GM18519 (cell line): ENCODE data around the gene CCDC73.
"Not testable (repeated sequence)": the region's sequence is repeated elsewhere in the genome, so short reads cannot be mapped to it uniquely, and the experiment has no call there.

Experiments used
- ATAC-seq: cut with Tn5 transposase; IDR thresholded peaks from one replicate; pipeline ENCODE4 v1.9.1; 2021; ENCODE audit warnings: mild to moderate bottlenecking, moderate library complexity; ENCODE audit not compliant: unreplicated experiment, low FRiP score

CCDC73 gene

DNA sequence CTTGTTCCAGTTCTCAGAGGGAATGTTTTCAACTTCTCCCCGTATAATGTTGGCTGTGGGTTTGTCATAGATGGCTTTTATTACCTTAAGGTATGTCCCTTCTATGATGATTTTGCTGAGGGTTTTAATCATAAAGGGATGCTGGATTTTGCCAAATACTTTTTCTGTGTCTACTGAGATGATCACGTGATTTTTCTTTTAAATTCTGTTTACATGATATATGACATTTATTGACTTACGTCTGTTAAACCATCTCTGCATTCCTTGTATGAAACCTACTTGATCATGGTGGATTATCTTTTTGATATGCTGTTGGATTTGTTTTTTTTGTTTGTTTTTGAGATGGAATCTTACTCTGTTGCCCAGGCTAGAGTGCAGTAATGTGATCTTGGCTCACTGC lies 85.5 kb downstream of the CCDC73 start:
- not testable (repeated sequence) for ATAC-seq

GRCh38 chr11:32706985-32707741 lies 87.3 kb downstream of the CCDC73 start:
- ATAC-seq: peak; percentile 98

- no peak for ATAC-seq
These were observed 89.0 kb downstream of the CCDC73 start for GRCh38 chr11:32705309-32706033.

DNA sequence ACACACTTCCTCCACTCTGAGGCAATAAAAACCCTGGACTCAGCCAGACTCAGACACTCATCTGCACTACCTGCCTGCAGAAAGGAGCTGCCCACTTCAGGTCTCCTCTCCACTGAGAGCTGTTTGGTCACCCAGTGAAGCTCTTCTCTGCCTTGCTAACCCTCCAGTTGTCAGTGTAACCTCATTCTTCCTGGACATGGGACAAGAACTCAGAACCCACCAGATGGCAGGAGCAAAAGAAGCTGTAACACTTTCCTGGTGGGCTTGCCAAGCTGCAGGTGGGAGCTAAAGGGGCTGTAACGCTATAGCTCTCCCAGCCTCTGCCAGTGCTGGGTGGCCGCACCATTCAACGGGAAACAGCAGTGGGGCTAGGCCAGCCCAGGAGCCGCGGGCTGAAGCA lies 89.7 kb downstream of the CCDC73 start:
- ATAC-seq: no peak

DNA sequence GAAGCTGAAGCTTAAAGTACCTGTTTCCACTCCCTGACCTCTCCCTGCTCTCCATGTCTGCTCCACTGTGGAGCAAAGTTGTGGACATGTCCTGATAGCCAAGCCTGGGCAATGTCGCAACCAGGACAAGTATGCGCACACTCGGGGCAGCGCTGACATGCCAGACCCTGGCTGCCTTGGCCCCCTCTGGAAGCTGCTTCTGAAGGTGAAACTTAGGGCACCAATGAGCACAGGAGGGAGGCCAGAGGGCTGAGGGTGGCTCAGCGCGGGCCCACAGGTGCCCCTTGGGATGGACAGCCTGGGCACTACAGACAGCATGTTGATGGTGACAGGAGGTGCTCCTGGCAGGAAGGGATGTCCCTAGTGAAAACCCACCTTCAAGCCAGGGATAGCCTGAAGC lies 90.2 kb downstream of the CCDC73 start:
- no peak for ATAC-seq

- no peak for ATAC-seq
These were observed 92.8 kb downstream of the CCDC73 start for GRCh38 chr11:32701616-32702015.

GRCh38 chr11:32698579-32698978 lies 95.9 kb downstream of the CCDC73 start:
- ATAC-seq: no peak

DNA sequence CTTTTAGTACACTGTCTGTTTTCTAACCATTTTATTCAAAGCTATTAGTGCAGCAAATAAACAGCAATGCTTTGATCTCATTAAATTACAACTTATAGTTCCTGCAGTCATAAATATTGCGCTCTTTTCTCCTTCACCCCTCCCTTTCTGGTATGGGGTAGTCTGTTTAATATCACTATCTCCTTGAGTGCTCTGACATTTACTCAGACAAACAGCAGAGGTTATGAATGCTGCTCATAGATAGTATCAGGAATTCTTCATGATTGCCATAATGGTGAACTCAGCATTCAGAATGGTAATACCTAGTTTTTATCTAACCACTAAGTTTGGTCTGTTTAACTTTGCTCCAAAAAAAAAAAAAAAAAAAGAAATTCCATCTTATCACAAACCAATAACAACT lies 123.4 kb downstream of the CCDC73 start:
- ATAC-seq: no peak

- ATAC-seq: no peak
These were observed 134.8 kb downstream of the CCDC73 start for GRCh38 chr11:32659672-32660071.

GRCh38 chr11:32658639-32659406 lies 135.6 kb downstream of the CCDC73 start:
- no peak for ATAC-seq

- ATAC-seq: no peak
These were observed 150.9 kb downstream of the CCDC73 start for GRCh38 chr11:32643526-32643925.

GRCh38 chr11:32641361-32641760 lies 153.1 kb downstream of the CCDC73 start:
- no peak for ATAC-seq

DNA sequence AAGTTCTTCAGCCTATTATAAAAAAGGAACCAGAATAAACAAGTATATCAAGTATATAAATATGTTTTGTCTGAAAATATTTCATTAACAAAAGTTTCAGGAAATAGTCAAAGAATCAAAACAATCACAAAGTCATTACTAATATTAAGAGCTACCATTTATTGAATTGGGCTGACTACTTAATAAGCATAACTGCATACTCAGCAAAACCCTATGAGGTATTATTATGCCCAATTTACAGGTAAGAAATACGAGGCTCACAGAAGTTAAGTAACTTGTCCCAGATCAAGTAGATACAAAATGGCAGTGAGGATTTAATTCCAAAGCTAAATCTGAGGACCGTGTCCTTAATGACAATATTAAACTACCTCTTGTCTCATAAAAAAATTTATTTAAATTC lies 158.6 kb downstream of the CCDC73 start:
- ATAC-seq: no peak

GRCh38 chr11:32630844-32631243 lies 163.6 kb downstream of the CCDC73 start:
- no peak for ATAC-seq

GRCh38 chr11:32616903-32617302 lies 177.6 kb downstream of the CCDC73 start:
- ATAC-seq: no peak

- ATAC-seq: no peak
These were observed 179.0 kb downstream of the CCDC73 start for GRCh38 chr11:32615422-32615821.

DNA sequence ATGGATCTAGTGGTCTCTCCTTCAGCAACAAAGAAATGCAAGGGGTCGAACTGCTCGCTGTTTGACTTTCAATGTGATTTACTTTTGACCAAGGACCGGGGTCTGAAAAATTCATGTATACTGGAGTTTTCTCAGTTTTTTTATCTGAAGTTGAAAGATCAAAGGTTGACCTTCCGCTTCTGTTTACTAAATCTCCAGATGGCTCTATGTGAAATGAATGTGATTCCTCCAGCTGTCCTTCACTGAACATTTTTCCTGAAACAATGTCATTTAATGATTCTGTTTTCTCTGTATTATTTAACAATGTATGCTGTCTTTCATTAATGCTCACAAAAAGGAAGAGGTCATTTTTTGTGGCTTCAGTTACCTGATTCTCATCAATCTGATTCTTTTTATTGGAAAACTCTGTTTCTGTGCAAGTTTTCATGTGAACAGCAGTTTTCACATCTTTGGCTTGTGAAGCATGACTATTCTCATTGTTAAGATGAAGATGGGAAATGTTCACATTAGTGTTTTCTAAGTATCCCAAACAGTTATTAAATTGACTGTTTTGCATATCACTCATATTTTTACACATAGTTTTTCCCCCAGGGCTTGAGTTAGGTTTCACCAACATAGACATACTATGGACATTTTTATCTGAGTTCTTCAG lies 180.8 kb downstream of the CCDC73 start:
- no peak for ATAC-seq

- ATAC-seq: no peak
These were observed 183.6 kb downstream of the CCDC73 start for GRCh38 chr11:32610797-32611352.

- not testable (repeated sequence) for ATAC-seq
These were observed 185.6 kb downstream of the CCDC73 start for GRCh38 chr11:32608826-32609225.

DNA sequence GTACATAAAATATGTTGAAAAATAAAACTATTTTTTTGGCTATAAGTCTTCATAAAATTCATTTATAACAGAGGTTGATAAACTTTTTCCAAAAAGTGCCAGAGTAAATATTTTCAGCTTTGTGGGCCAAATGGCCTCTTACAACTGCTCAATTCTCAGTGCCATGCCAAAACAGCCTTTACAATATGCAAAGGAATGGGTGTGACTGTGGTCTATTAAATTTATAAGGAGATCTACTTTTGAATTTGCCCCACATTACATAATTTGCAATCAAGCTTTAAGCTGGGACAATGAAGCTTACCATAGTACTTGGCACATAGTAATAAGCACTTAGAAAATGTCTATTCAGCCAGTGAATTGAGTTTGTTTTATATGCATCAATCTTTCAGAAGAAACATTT lies 188.2 kb downstream of the CCDC73 start:
- ATAC-seq: no peak
